Upper lobe of left lung (tissue), 4 donors: ENCODE measurements around the gene CHD5.

Experiments used
- CTCF ChIP-seq, 6 experiments: fragments of 450-650 bp in 4 of 6; fragments of 200-600 bp in 2 of 6; sonication (generic) in 2 of 6; IDR thresholded peaks; one replicate each; pipeline ENCODE4 v1.5.1; 2016 to 2019; ENCODE audit warnings: antibody characterized with exemption in 6 of 6
- EP300 ChIP-seq, 4 donors: sonication (generic); formaldehyde crosslinking; IDR thresholded peaks; one replicate each; pipeline ENCODE4 v1.5.1; 2017; ENCODE audit warnings: antibody characterized with exemption in 4 of 4, control low read depth in 2 of 4
- POLR2A ChIP-seq, 4 donors: fragments of 450-650 bp; IDR thresholded peaks; one replicate each; pipeline ENCODE4 v1.5.1; 2016 to 2017; ENCODE audit warnings: antibody characterized with exemption in 4 of 4, mild to moderate bottlenecking in 2 of 4
- POLR2AphosphoS5 ChIP-seq, 2 donors: sonication (generic); formaldehyde crosslinking; IDR thresholded peaks; one replicate each; pipeline ENCODE4 v1.5.1; 2017; ENCODE audit warnings: antibody characterized with exemption in 2 of 2

- TF ChIP-seq POLR2A (IDR thresholded peaks at IDR 0.05), result no peak
- TF ChIP-seq CTCF (IDR thresholded peaks at IDR 0.05), result no peak
- TF ChIP-seq EP300 (IDR thresholded peaks at IDR 0.05), result no peak
- no peak for TF ChIP-seq POLR2AphosphoS5 (IDR thresholded peaks at IDR 0.05)
These were observed 112.0 kb downstream of the CHD5 start for GRCh38 chr1:6068073-6068472.
